IPS DF 6.9 (cell line): ENCODE results near the gene ADARB2.

Source experiments
- DNase-seq: peaks from one replicate; pipeline ENCODE4 v3.0.0-alpha.2; 2013; ENCODE audit warnings: low read depth, low spot score
- H3K27ac ChIP-seq: one replicate; pipeline ENCODE4 v1.5.1; 2013; ENCODE audit warnings: low read length, control low read depth
- H3K27me3 ChIP-seq: 2 replicates; pipeline ENCODE4 v1.6.1; 2013; ENCODE audit warnings: mild to moderate bottlenecking, low read length; ENCODE audit not compliant: control insufficient read depth, insufficient read depth
- H3K36me3 ChIP-seq: 2 replicates; pipeline ENCODE4 v1.6.1; 2013; ENCODE audit warnings: low read length; ENCODE audit not compliant: control insufficient read depth, insufficient read depth
- H3K4me1 ChIP-seq: 2 replicates; pipeline ENCODE4 v1.6.1; 2013; ENCODE audit warnings: low read length; ENCODE audit not compliant: control insufficient read depth, insufficient read depth
- H3K4me3 ChIP-seq: 2 replicates; pipeline ENCODE4 v1.5.1; 2013; ENCODE audit warnings: mild to moderate bottlenecking, low read length
- H3K9me3 ChIP-seq: 2 replicates; pipeline ENCODE4 v1.6.1; 2013; ENCODE audit warnings: low read length, inconsistent platforms; ENCODE audit not compliant: control insufficient read depth, insufficient read depth
- WGBS: extraction: QIAGEN DNeasy Blood & Tissue Kit; methylation state at CpG from one replicate; pipeline ENCODE4 v1.1.7; 2013; ENCODE audit warnings: mixed read lengths, missing lambda C conversion rate; ENCODE audit not compliant: insufficient read length, insufficient coverage; 5-methylcytosine and 5-hydroxymethylcytosine counted together

The ADARB2 gene

DNA sequence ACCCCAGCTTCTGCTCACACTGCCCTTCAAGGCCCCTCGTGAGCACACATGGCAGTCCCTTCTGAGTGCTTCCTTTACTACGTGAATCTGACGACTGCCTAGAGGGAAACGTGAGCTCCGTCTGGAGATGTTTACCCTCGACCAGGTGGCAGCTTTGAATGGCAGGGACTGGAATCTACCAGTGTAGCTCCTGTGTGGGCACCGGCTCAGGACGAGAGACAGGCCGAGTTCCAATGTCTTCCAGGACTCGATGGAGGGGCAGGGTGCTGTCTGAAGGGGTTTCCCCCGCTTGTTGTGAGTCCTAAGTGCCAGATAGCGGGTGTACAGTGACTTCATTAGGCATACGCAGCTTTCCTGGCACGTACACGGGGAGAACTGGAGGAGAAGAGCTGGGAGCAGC is 229.9 kb downstream of the ADARB2 start:
- H3K4me3 ChIP-seq = no peak overlapping the region
- no peaks in the 10 kb centered on the region for H3K36me3 ChIP-seq
- WGBS = no CpG with 5 or more reads among the region's 15 CpGs
- no peak overlapping the region for H3K27ac ChIP-seq
- DNase-seq = no peak
- H3K27me3 ChIP-seq = no peaks in the 10 kb centered on the region
- no peaks in the 10 kb centered on the region for H3K9me3 ChIP-seq
- H3K4me1 ChIP-seq = no peaks in the 10 kb centered on the region

DNA sequence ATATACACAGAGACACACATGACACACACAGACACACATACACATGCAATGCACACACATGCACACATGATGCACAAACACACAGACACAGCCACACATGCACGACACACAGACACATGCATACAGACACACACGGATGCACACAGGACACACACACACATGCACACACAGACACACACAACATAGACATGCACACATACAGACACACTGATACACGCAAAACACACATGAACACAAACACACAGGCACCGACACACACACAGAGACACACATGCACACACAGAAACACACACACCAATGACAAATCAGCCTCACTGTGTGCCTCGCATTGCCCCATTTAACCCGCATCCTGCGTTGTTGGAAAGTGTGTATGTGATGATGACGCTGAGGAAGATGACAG is 232.4 kb downstream of the ADARB2 start:
- no CpG with 5 or more reads among the region's 8 CpGs for WGBS
- DNase-seq = no peak

DNA sequence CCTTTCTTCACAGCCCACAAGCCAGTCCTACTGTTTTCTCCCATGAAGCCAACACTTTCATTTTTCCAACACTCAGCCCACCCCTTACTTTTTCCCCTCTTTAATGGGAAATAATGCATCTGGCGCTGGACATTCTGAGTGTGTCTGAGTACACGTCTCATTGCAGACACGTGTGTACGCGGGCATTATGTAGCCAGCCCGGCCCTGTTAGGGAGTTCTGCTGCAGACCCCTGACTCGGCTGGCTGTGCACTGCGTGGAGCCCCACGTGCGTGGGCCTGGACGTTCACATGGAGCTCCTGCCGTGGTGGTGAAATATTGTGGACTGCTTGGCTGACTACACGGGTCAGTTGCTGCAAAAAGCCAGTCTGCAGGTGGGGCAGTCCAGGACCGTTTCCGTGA is 233.0 kb downstream of the ADARB2 start:
- no peak for DNase-seq
- WGBS = no CpG with 5 or more reads among the region's 15 CpGs
- Histone ChIP-seq H3K9me3 (no peaks in the 10 kb centered on the region), H3K36me3 (no peaks in the 10 kb centered on the region), H3K27ac (no peak overlapping the region), H3K27me3 (no peaks in the 10 kb centered on the region), H3K4me1 (no peaks in the 10 kb centered on the region), H3K4me3 (no peak overlapping the region)

More for the DNA sequence above, 232.4 kb downstream of the ADARB2 start:
- Histone ChIP-seq H3K27me3 (no peaks in the 10 kb centered on the region), H3K4me3 (no peak overlapping the region), H3K9me3 (no peaks in the 10 kb centered on the region), H3K4me1 (no peaks in the 10 kb centered on the region), H3K36me3 (no peaks in the 10 kb centered on the region), H3K27ac (no peak overlapping the region)

DNA sequence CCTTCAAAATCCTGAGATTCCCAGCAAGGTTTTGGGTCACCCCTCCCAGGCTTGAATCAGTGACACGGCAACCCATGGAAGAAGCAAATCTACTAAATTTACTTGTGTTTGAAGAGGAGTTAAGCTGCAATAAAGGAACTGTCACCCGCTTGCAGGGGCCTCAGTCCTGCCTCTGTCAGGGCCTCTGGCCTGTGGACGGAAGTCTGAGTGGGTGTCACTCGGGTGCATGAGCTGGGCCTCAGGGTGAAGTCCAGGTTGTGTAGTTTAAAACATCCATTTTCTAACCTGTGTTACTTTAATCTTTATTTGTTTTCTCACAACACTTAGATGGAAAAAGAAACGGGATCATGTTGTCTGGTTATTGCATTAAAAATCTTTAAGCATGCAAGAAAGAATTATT is 234.9 kb downstream of the ADARB2 start:
- Histone ChIP-seq H3K27ac (no peak overlapping the region), H3K4me1 (no peaks in the 10 kb centered on the region), H3K27me3 (no peaks in the 10 kb centered on the region), H3K36me3 (no peaks in the 10 kb centered on the region), H3K9me3 (no peaks in the 10 kb centered on the region), H3K4me3 (no peak overlapping the region)
- WGBS = no CpG with 5 or more reads among the region's 5 CpGs
- DNase-seq = no peak

DNA sequence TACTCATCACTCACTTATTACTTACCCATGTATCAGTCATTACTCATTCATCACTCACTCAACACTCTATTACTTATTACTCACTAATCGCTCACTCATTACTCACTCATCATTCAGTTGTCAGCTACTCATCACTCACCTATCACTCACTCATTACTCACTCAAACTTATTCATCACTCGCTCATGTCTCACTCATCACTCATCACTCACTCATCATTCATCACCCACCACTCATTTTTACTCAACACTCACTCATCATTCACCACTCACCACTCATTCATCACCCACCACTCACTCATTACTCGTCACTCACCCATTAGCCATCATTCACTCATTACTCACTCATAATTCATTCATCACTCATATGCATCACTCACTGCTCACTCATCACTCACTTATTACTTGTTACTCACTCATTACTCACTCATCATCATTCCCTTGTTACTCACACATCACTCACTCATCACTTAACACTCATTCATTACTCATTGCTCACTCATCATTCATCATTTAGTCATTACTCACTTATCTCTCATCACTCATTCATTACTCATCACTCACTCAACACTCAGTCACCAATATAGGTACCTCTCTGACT is 237.9 kb downstream of the ADARB2 start:
- WGBS = 100% methylated on average over 3 of the region's 3 CpGs
- H3K27ac ChIP-seq = no peak overlapping the region
- no peak overlapping the region for H3K4me3 ChIP-seq
- DNase-seq = no peak
- no peaks in the 10 kb centered on the region for H3K9me3 ChIP-seq
- H3K36me3 ChIP-seq = no peaks in the 10 kb centered on the region
- H3K4me1 ChIP-seq = no peaks in the 10 kb centered on the region
- H3K27me3 ChIP-seq = no peaks in the 10 kb centered on the region

DNA sequence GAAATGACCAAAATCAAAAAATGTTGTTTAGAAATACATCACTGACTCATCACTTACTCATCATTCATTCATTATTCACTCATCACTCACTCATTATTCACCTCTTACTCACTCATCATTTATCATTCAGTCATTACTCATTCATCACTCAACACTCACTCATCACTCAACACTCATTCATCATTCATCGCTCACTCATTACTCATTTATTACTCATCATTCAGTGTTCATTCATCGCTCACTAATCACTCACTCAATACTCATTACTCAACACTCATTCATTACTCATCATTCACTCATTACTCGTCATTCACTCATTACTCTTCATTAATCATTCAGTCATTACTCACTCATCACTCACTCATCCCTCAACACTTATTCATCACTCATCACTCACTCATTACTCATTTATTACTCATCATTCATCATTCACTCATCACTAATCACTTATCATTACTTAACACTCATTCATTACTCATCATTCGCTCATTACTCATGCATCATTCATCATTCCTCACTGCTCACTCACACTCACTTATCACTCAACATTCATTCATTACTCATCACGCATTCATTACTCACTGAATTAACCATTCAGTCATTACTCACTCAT is 238.5 kb downstream of the ADARB2 start:
- no peaks in the 10 kb centered on the region for H3K36me3 ChIP-seq
- H3K27ac ChIP-seq = no peak overlapping the region
- H3K4me1 ChIP-seq = no peaks in the 10 kb centered on the region
- over 99% methylated on average over 5 of the region's 5 CpGs for WGBS
- no peaks in the 10 kb centered on the region for H3K9me3 ChIP-seq
- no peaks in the 10 kb centered on the region for H3K27me3 ChIP-seq
- no peak for DNase-seq
- no peak overlapping the region for H3K4me3 ChIP-seq

DNA sequence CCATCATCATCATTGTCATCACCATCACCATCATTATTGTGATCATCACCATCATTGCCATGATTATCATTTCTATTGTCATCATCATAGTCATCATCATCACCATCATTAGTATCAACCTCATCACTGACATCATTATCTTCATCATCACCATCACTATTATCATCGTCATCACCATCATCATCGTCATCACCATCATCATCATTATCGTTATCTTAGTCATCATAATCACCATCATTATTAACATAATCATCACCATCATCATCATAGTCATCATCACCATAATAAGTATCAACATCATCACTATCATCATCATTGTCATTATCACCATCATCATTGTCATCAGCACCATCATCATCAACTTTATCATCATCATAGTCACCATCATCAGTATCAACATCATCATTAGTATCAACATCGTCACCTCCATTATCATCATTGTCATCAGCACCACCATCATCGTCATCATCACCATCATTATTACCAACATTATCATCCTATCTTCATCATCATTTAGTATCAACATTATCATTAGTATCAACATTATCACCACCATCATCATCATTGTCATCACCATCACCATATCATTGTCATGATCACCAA is 241.3 kb downstream of the ADARB2 start:
- Histone ChIP-seq H3K4me1 (no peaks in the 10 kb centered on the region), H3K9me3 (no peaks in the 10 kb centered on the region)

DNA sequence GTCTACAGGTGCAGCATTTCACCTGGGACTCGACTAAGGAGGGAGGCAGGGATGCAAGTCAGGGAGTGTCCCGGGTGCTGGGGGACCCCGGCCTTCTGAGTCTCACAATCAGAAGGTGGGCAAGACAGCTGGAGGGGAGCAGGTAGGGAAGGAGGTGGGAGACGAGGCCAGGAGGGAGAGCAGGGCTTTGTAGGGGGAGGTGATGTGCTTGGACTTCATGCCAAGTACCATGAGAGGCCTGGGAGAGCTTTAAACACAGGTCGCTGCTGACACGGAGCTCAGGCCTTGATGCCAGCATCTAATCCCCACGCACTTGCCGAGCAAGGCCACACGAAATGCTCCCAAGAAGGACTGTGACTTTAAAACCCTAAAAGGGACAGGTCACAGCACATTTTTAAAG is 244.7 kb downstream of the ADARB2 start:
- no peak overlapping the region for H3K27ac ChIP-seq
- no CpG with 5 or more reads among the region's 9 CpGs for WGBS

More for the DNA sequence above, 241.3 kb downstream of the ADARB2 start:
- no peak for DNase-seq
- Histone ChIP-seq H3K36me3 (no peaks in the 10 kb centered on the region), H3K27ac (no peak overlapping the region), H3K4me3 (no peak overlapping the region), H3K27me3 (no peaks in the 10 kb centered on the region)
- WGBS = 100% methylated on average over 4 of the region's 5 CpGs

DNA sequence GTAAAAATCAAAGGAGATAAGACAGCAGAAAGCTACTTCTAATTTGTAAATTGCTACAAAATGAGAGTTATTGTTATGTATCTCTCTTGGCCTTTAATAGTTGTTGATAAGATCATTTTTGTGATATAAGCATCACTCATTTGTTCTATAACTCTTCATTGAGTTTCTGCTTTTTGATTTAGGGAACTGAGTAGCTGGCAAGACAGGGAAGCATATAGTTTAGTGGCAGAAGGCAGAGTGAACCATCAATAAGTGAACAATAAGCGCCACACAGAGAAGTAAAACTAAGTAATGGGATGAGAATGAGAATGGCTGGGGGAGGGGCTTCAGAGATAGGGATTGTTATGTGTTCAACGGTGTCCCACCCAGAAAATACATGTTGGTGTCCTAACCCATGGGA is 245.4 kb downstream of the ADARB2 start:
- no peak overlapping the region for H3K27ac ChIP-seq
- WGBS = no CpG with 5 or more reads among the region's 2 CpGs
- H3K27me3 ChIP-seq = no peaks in the 10 kb centered on the region
- no peaks in the 10 kb centered on the region for H3K4me1 ChIP-seq
- H3K9me3 ChIP-seq = no peaks in the 10 kb centered on the region
- no peak for DNase-seq
- H3K36me3 ChIP-seq = no peaks in the 10 kb centered on the region
- no peak overlapping the region for H3K4me3 ChIP-seq

More for the DNA sequence above, 244.7 kb downstream of the ADARB2 start:
- no peak for DNase-seq
- H3K36me3 ChIP-seq = no peaks in the 10 kb centered on the region
- H3K27me3 ChIP-seq = no peaks in the 10 kb centered on the region
- no peaks in the 10 kb centered on the region for H3K4me1 ChIP-seq
- no peaks in the 10 kb centered on the region for H3K9me3 ChIP-seq
- H3K4me3 ChIP-seq = no peak overlapping the region

DNA sequence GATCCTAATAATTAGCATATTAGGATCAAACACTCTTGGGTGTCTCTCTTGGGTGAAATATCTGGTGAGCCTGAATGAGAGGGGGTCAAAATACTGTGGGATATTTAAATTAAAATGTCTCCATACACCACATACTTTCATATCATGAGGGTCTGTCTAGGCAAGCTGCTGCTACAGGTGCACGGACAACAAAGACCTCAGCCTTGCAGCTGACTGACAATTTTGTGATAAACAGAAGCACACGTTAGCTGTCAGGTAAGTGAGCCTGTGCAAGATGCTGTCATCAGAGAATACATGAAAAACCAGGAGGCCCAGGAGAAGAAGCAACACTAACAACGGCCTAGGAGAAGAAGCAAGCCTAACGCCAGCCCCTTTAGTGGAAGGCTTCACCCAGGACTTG is 247.5 kb downstream of the ADARB2 start:
- Histone ChIP-seq H3K36me3 (no peaks in the 10 kb centered on the region), H3K9me3 (no peaks in the 10 kb centered on the region), H3K4me3 (no peak overlapping the region), H3K4me1 (no peaks in the 10 kb centered on the region), H3K27ac (no peak overlapping the region), H3K27me3 (no peaks in the 10 kb centered on the region)
- no peak for DNase-seq
- WGBS = no CpG with 5 or more reads among the region's 4 CpGs
